Measurements from ENCODE around the gene CNOT3. TPM values are rescaled to one million over a fixed set of nuclear protein-coding genes. Genes with fewer than 3 reads are reported as not detected.

Gene CNOT3
- total and polyA plus RNA-seq, 4 donors = 10.4 to 54.4 (median 34.7) TPM

- Histone ChIP-seq H3K4me3 (ENCODE audit: low read length in 2 of 2) (no peak overlapping the region), H3K27me3 (ENCODE audit: control insufficient read depth in 1 of 2, insufficient read depth in 2 of 2, low read length in 1 of 2) (no peaks in the 10 kb centered on the region), H3K36me3 (ENCODE audit: control insufficient read depth in 1 of 2, insufficient read depth in 2 of 2, low read length in 1 of 2) (peaks cover 0 to 18% of the 10 kb centered on the region in 2 donors), H3K27ac (ENCODE audit: low read depth in 1 of 2, low read length in 2 of 2) (no peak overlapping the region), H3K9me3 (ENCODE audit: control insufficient read depth, low read length) (no peaks in the 10 kb centered on the region), H3K4me1 (ENCODE audit: control insufficient read depth in 1 of 2, insufficient read depth in 2 of 2, low read length in 2 of 2) (no peaks in the 10 kb centered on the region)
- intact Hi-C loops (cut with DNase I) = no loop called here
- WGBS, 2 donors = 84 to 87% methylated on average over 3 of the region's 3 CpGs
- ATAC-seq (ENCODE audit: low FRiP score) = no peak
- no peak for DNase-seq
Measured at GRCh38 chr19:54141356-54141755, 3.8 kb downstream of the CNOT3 start.

GRCh38 chr19:54142166-54142780 is 4.7 kb downstream of the CNOT3 start:
- Histone ChIP-seq H3K27ac (ENCODE audit: low read depth in 1 of 2, low read length in 2 of 2) (no peak overlapping the region), H3K36me3 (ENCODE audit: control insufficient read depth in 1 of 2, insufficient read depth in 2 of 2, low read length in 1 of 2) (peaks cover 0 to 18% of the 10 kb centered on the region in 2 donors), H3K4me3 (ENCODE audit: low read length in 2 of 2) (no peak overlapping the region), H3K27me3 (ENCODE audit: control insufficient read depth in 1 of 2, insufficient read depth in 2 of 2, low read length in 1 of 2) (no peaks in the 10 kb centered on the region), H3K4me1 (ENCODE audit: control insufficient read depth in 1 of 2, insufficient read depth in 2 of 2, low read length in 2 of 2) (no peaks in the 10 kb centered on the region), H3K9me3 (ENCODE audit: control insufficient read depth, low read length) (no peaks in the 10 kb centered on the region)
- no peak for DNase-seq
- intact Hi-C loops (cut with DNase I) = no loop called here
- ATAC-seq (ENCODE audit: low FRiP score) = no peak
- 68 to 81% methylated on average over 7 of the region's 7 CpGs for WGBS, 2 donors

DNA sequence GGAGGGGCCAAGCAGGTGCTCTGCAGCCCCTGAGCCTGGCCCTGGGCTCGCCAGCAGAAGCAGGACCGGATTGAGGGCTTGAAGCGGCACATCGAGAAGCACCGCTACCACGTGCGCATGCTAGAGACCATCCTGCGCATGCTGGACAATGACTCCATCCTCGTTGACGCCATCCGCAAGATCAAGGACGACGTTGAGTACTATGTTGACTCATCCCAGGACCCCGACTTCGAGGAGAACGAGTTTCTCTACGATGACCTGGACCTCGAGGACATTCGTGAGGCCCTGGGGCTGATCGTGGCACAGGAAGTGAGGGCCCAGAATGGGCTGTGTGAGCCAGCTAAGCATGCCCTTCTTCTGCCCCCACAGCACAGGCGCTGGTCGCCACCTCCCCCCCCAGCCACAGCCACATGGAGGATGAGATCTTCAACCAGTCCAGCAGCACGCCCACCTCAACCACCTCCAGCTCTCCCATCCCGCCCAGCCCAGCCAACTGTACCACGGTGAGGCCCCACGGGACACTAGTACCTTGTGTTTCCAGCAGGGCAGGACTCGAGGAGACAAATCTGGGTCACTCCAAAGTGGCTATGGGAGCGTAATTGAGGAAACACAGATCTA is 8.1 kb downstream of the CNOT3 start:
- Histone ChIP-seq H3K9me3 (ENCODE audit: control insufficient read depth, low read length) (no peaks in the 10 kb centered on the region), H3K27ac (ENCODE audit: low read depth in 1 of 2, low read length in 2 of 2) (no peak overlapping the region), H3K4me3 (ENCODE audit: low read length in 2 of 2) (no peak overlapping the region), H3K4me1 (ENCODE audit: control insufficient read depth in 1 of 2, insufficient read depth in 2 of 2, low read length in 2 of 2) (no peaks in the 10 kb centered on the region), H3K27me3 (ENCODE audit: control insufficient read depth in 1 of 2, insufficient read depth in 2 of 2, low read length in 1 of 2) (no peaks in the 10 kb centered on the region), H3K36me3 (ENCODE audit: control insufficient read depth in 1 of 2, insufficient read depth in 2 of 2, low read length in 1 of 2) (peaks cover 0 to 20% of the 10 kb centered on the region in 2 donors)
- ATAC-seq (ENCODE audit: low FRiP score) (no peak), DNase-seq (no peak)
- WGBS, 2 donors = 89 to 92% methylated on average over 28 of the region's 28 CpGs
- intact Hi-C loops (cut with DNase I) = no loop called here

DNA sequence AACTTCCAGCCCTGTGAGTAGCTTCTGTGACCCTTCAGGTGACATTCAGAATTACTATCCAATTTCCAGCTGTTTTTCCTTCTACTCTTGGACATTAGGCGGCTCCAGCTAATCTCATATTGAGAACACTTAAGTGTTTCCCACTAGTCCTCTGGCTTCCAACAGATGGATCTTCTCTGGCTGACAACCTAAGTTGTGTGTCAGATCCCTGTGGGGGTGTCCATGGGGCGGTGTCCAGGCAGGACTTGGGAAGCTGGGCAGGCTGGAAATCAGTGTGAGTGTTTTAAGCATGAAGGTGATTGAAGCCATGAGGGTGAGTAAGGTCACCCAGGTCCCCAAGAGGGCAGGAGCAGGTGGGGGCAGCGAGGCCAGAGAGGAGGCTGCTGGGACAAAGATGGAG is 10.1 kb downstream of the CNOT3 start:
- no peaks in the 10 kb centered on the region for H3K9me3 ChIP-seq (ENCODE audit: control insufficient read depth, low read length)
- H3K27me3 ChIP-seq (ENCODE audit: control insufficient read depth in 1 of 2, insufficient read depth in 2 of 2, low read length in 1 of 2) = no peaks in the 10 kb centered on the region
- H3K36me3 ChIP-seq (ENCODE audit: control insufficient read depth in 1 of 2, insufficient read depth in 2 of 2, low read length in 1 of 2) = peaks cover 0 to 25% of the 10 kb centered on the region in 2 donors
- H3K27ac ChIP-seq (ENCODE audit: low read depth in 1 of 2, low read length in 2 of 2) = no peak overlapping the region
- H3K4me1 ChIP-seq (ENCODE audit: control insufficient read depth in 1 of 2, insufficient read depth in 2 of 2, low read length in 2 of 2) = no peaks in the 10 kb centered on the region
- DNase-seq (no peak), ATAC-seq (ENCODE audit: low FRiP score) (no peak)
- H3K4me3 ChIP-seq (ENCODE audit: low read length in 2 of 2) = no peak overlapping the region
- intact Hi-C loops (cut with DNase I) = no loop called here
- 80 to 90% methylated on average over 3 of the region's 3 CpGs for WGBS, 2 donors

DNA sequence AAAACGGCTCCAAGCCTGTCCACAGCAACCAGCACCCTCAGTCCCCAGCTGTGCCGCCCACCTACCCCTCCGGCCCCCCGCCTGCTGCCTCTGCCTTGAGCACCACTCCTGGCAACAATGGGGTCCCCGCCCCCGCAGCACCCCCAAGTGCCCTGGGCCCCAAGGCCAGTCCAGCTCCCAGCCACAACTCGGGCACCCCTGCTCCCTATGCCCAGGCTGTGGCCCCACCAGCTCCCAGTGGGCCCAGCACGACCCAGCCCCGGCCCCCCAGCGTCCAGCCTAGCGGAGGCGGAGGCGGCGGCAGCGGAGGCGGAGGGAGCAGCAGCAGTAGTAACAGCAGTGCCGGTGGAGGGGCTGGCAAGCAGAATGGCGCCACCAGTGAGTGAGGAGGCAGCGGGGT is 10.6 kb downstream of the CNOT3 start:
- DNase-seq (no peak), ATAC-seq (ENCODE audit: low FRiP score) (no peak)
- Histone ChIP-seq H3K9me3 (ENCODE audit: control insufficient read depth, low read length) (no peaks in the 10 kb centered on the region), H3K27me3 (ENCODE audit: control insufficient read depth in 1 of 2, insufficient read depth in 2 of 2, low read length in 1 of 2) (no peaks in the 10 kb centered on the region), H3K27ac (ENCODE audit: low read depth in 1 of 2, low read length in 2 of 2) (no peak overlapping the region), H3K36me3 (ENCODE audit: control insufficient read depth in 1 of 2, insufficient read depth in 2 of 2, low read length in 1 of 2) (peaks cover 0 to 23% of the 10 kb centered on the region in 2 donors), H3K4me3 (ENCODE audit: low read length in 2 of 2) (no peak overlapping the region), H3K4me1 (ENCODE audit: control insufficient read depth in 1 of 2, insufficient read depth in 2 of 2, low read length in 2 of 2) (no peaks in the 10 kb centered on the region)
- 83 to 85% methylated on average over 18 to 19 of the region's 19 CpGs for WGBS, 2 donors
- intact Hi-C loops (cut with DNase I) = no loop called here

DNA sequence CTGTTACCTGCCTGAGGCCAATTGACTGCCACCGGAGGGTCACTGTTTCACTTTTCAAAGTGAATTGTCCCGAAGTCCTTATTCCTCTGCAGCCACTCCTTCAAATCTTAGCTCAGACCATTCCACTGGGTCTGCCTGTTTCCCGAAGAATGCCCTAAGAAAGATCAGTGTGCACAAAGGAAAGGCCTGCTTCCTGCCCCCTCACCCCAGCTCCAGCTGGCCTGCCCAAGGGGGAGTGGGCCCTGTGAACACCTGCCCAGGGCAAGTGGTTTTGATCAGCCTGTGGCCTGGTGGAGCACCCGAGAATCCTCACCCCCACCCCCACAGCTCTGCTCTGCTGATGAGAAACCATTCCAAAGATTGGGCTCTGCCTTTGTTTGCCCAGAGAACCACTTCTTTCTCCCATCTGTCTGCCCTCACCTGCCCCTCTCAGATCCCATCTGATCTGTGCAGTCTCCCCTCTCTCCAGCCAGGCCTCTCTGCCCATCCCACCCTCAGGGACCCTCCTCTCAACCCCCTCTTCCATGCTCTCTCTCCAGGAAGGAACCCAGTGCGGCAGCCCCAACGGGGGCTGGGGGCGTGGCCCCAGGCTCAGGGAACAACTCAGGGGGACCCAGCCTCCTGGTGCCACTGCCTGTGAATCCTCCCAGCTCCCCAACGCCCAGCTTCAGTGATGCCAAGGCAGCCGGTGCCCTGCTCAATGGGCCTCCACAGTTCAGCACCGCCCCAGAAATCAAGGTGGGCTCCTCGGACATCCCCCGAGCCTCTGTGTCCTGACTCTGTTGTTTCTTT is 11.7 kb downstream of the CNOT3 start:
- H3K36me3 ChIP-seq (ENCODE audit: control insufficient read depth in 1 of 2, insufficient read depth in 2 of 2, low read length in 1 of 2) = peaks cover 0 to 18% of the 10 kb centered on the region in 2 donors

DNA sequence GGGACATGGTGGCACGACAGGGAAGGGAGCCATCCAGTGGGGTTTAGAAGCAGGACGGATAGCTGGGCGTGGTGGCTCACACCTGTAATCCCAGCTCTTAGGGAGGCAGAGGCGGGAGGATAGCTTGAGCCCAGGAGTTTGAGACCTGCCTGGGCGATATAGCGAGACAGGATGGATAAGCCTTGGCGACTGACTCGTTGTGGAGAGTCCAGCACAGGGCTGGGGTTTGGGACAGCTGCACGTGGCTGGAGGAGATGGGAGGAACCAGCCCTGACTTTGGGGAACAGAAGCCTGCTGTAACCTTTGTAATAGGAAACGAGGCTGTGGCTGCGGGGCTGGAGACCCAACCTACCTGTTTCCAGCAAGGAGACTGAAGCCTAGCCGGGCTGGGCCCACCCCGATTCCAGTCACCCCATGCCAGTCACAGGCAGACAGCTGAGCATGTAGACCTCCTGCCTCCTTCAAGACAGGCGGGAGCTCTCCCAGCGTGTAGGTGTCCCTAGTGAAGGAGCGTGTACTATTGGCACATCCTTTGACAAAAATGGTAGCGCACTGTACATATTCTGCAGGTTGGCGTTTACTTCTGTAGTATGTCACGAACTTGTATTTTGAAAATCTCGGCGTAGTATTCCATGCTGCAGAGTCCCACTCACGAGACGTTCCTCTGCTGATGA is 13.9 kb downstream of the CNOT3 start:
- H3K4me1 ChIP-seq (ENCODE audit: control insufficient read depth in 1 of 2, insufficient read depth in 2 of 2, low read length in 2 of 2) = no peaks in the 10 kb centered on the region
- H3K27me3 ChIP-seq (ENCODE audit: control insufficient read depth in 1 of 2, insufficient read depth in 2 of 2, low read length in 1 of 2) = no peaks in the 10 kb centered on the region
- H3K27ac ChIP-seq (ENCODE audit: low read depth in 1 of 2, low read length in 2 of 2) = no peak overlapping the region
- no peak overlapping the region for H3K4me3 ChIP-seq (ENCODE audit: low read length in 2 of 2)
- no peaks in the 10 kb centered on the region for H3K9me3 ChIP-seq (ENCODE audit: control insufficient read depth, low read length)
- peaks cover 4 to 10% of the 10 kb centered on the region in 2 donors for H3K36me3 ChIP-seq (ENCODE audit: control insufficient read depth in 1 of 2, insufficient read depth in 2 of 2, low read length in 1 of 2)
- 82% methylated on average over 23 of the region's 23 CpGs for WGBS, 2 donors
- DNase-seq = no peak
- ATAC-seq (ENCODE audit: low FRiP score) = no peak
- intact Hi-C loops (cut with DNase I) = loop anchor here in 1 of 2 donors (10.0 kb wide), 1 partner anchor 303 kb away; no protein-coding TSS in a partner anchor

More for the DNA sequence above, 11.7 kb downstream of the CNOT3 start:
- no peak for DNase-seq
- no peaks in the 10 kb centered on the region for H3K4me1 ChIP-seq (ENCODE audit: control insufficient read depth in 1 of 2, insufficient read depth in 2 of 2, low read length in 2 of 2)
- intact Hi-C loops (cut with DNase I) = no loop called here
- H3K27me3 ChIP-seq (ENCODE audit: control insufficient read depth in 1 of 2, insufficient read depth in 2 of 2, low read length in 1 of 2) = no peaks in the 10 kb centered on the region
- ATAC-seq (ENCODE audit: low FRiP score) = no peak
- H3K27ac ChIP-seq (ENCODE audit: low read depth in 1 of 2, low read length in 2 of 2) = no peak overlapping the region
- WGBS, 2 donors = 84 to 85% methylated on average over 12 of the region's 12 CpGs
- no peak overlapping the region for H3K4me3 ChIP-seq (ENCODE audit: low read length in 2 of 2)
- no peaks in the 10 kb centered on the region for H3K9me3 ChIP-seq (ENCODE audit: control insufficient read depth, low read length)

GRCh38 chr19:54152267-54152666 is 14.7 kb downstream of the CNOT3 start:
- Histone ChIP-seq H3K4me3 (ENCODE audit: low read length in 2 of 2) (no peak overlapping the region), H3K27me3 (ENCODE audit: control insufficient read depth in 1 of 2, insufficient read depth in 2 of 2, low read length in 1 of 2) (no peaks in the 10 kb centered on the region), H3K27ac (ENCODE audit: low read depth in 1 of 2, low read length in 2 of 2) (no peak overlapping the region), H3K4me1 (ENCODE audit: control insufficient read depth in 1 of 2, insufficient read depth in 2 of 2, low read length in 2 of 2) (no peaks in the 10 kb centered on the region), H3K9me3 (ENCODE audit: control insufficient read depth, low read length) (no peaks in the 10 kb centered on the region), H3K36me3 (ENCODE audit: control insufficient read depth in 1 of 2, insufficient read depth in 2 of 2, low read length in 1 of 2) (peaks cover 4 to 11% of the 10 kb centered on the region in 2 donors)
- ATAC-seq (ENCODE audit: low FRiP score) (no peak), DNase-seq (no peak)
- intact Hi-C loops (cut with DNase I) = loop anchor here in 1 of 2 donors (10.0 kb wide), 1 partner anchor 303 kb away; no protein-coding TSS in a partner anchor
- 87% methylated on average over 12 of the region's 12 CpGs for WGBS, 2 donors
